WTC11 (cell line): ENCODE results near the gene ATXN7L2. TPM values are rescaled to one million over a fixed set of nuclear protein-coding genes. Genes with fewer than 3 reads are reported as not detected.
A peak's percentile ranks its signal among the peaks of the same experiment; 100 is the strongest.

Source experiments
- CREB1 ChIP-seq: sonication (generic); formaldehyde crosslinking; IDR thresholded peaks from 2 replicates; pipeline ENCODE4 v1.8.0; 2023; ENCODE audit warnings: mild to moderate bottlenecking, missing genetic modification reagents
- CREM ChIP-seq: sonication (generic); formaldehyde crosslinking; IDR thresholded peaks from 2 replicates; pipeline ENCODE4 v1.8.1; 2022; ENCODE audit warnings: mild to moderate bottlenecking, missing genetic modification reagents, moderate library complexity
- ETV6 ChIP-seq: sonication (generic); formaldehyde crosslinking; IDR thresholded peaks from 2 replicates; pipeline ENCODE4 v1.8.1; 2022; ENCODE audit warnings: mild to moderate bottlenecking, missing genetic modification reagents
- FOXP1 ChIP-seq: sonication (generic); formaldehyde crosslinking; IDR thresholded peaks from 2 replicates; pipeline ENCODE4 v1.8.0; 2022; ENCODE audit warnings: missing genetic modification reagents, mild to moderate bottlenecking, moderate library complexity, borderline replicate concordance
- HMGA2 ChIP-seq: fragments of 250-450 bp; sonication (Bioruptor Pico); IDR thresholded peaks from 2 replicates; pipeline ENCODE4 v1.4.0; 2021; ENCODE audit warnings: mild to moderate bottlenecking, moderate library complexity
- JUN ChIP-seq: sonication (generic); formaldehyde crosslinking; IDR thresholded peaks from 2 replicates; pipeline ENCODE4 v1.8.0; 2023; ENCODE audit warnings: mild to moderate bottlenecking, missing genetic modification reagents
- MYBL2 ChIP-seq: sonication (generic); formaldehyde crosslinking; IDR thresholded peaks from 2 replicates; pipeline ENCODE4 v1.8.1; 2023; ENCODE audit warnings: mild to moderate bottlenecking, moderate library complexity, missing genetic modification reagents
- NR3C1 ChIP-seq: sonication (generic); formaldehyde crosslinking; conservative IDR thresholded peaks from 2 replicates; pipeline ENCODE4 v1.8.1; 2023; ENCODE audit warnings: low read depth, mild to moderate bottlenecking, missing genetic modification reagents
- PRRX2 ChIP-seq: fragments of 250-450 bp; sonication (Bioruptor Pico); IDR thresholded peaks from 2 replicates; pipeline ENCODE4 v1.8.0; 2021; ENCODE audit warnings: mild to moderate bottlenecking
- SMAD3 ChIP-seq: sonication (generic); formaldehyde crosslinking; IDR thresholded peaks from 2 replicates; pipeline ENCODE4 v1.8.0; 2022; ENCODE audit warnings: missing genetic modification reagents, mild to moderate bottlenecking, borderline replicate concordance
- SOX15 ChIP-seq: fragments of 250-450 bp; sonication (Bioruptor Pico); IDR thresholded peaks from 2 replicates; pipeline ENCODE4 v1.9.0; 2021; ENCODE audit warnings: mild to moderate bottlenecking
- TEAD1 ChIP-seq: sonication (generic); formaldehyde crosslinking; IDR thresholded peaks from 2 replicates; pipeline ENCODE4 v1.8.0; 2022; ENCODE audit warnings: mild to moderate bottlenecking, missing genetic modification reagents
- TEAD4 ChIP-seq: sonication (generic); formaldehyde crosslinking; IDR thresholded peaks from 2 replicates; pipeline ENCODE4 v1.8.0; 2022; ENCODE audit warnings: mild to moderate bottlenecking, missing genetic modification reagents
- ZNF121 ChIP-seq: sonication (generic); formaldehyde crosslinking; IDR thresholded peaks from 2 replicates; pipeline ENCODE4 v1.8.0; 2023; ENCODE audit warnings: missing genetic modification reagents
- ZNF138 ChIP-seq: sonication (generic); formaldehyde crosslinking; conservative IDR thresholded peaks from 2 replicates; pipeline ENCODE4 v1.8.1; 2022; ENCODE audit warnings: mild to moderate bottlenecking, moderate library complexity, missing genetic modification reagents
- ZNF671 ChIP-seq: fragments of 250-450 bp; sonication (Bioruptor Pico); IDR thresholded peaks from 2 replicates; pipeline ENCODE4 v1.8.0; 2021; ENCODE audit warnings: mild to moderate bottlenecking
- total RNA-seq: library from RNA; stranded (reverse); gene quantifications from 3 replicates; pipeline ENCODE4 v1.2.3, GENCODE V29; 2021
- TF ChIP-seq, protein P1 (sequence below): sonication (generic); formaldehyde crosslinking; IDR thresholded peaks from 2 replicates; pipeline ENCODE4 v1.8.1; 2023; ENCODE audit warnings: mild to moderate bottlenecking, missing genetic modification reagents, moderate library complexity
- TF ChIP-seq, protein P2 (sequence below): sonication (generic); formaldehyde crosslinking; IDR thresholded peaks from 2 replicates; pipeline ENCODE4 v1.8.1; 2023; ENCODE audit warnings: mild to moderate bottlenecking, missing genetic modification reagents, moderate library complexity
- TF ChIP-seq, protein P3 (sequence below): fragments of 200-600 bp; IDR thresholded peaks from 2 replicates; pipeline ENCODE4 v1.8.0; 2022; ENCODE audit warnings: antibody characterized with exemption
- TF ChIP-seq, protein P4 (sequence below): sonication (generic); formaldehyde crosslinking; IDR thresholded peaks from 2 replicates; pipeline ENCODE4 v1.8.0; 2022; ENCODE audit warnings: mild to moderate bottlenecking, missing genetic modification reagents
- TF ChIP-seq, protein P5 (sequence below): fragments of 250-450 bp; sonication (Bioruptor Pico); IDR thresholded peaks from 2 replicates; pipeline ENCODE4 v1.8.0; 2021; ENCODE audit warnings: mild to moderate bottlenecking
- TF ChIP-seq, protein P6 (sequence below): sonication (generic); formaldehyde crosslinking; conservative IDR thresholded peaks from 2 replicates; pipeline ENCODE4 v1.8.1; 2022; ENCODE audit warnings: mild to moderate bottlenecking, missing genetic modification reagents
- TF ChIP-seq, protein P7 (sequence below): sonication (generic); formaldehyde crosslinking; IDR thresholded peaks from 2 replicates; pipeline ENCODE4 v1.8.0; 2022; ENCODE audit warnings: missing genetic modification reagents
- TF ChIP-seq, protein P8 (sequence below): sonication (generic); formaldehyde crosslinking; IDR thresholded peaks from 2 replicates; pipeline ENCODE4 v1.8.1; 2023; ENCODE audit warnings: mild to moderate bottlenecking, missing genetic modification reagents, borderline replicate concordance

Gene ATXN7L2
- total RNA-seq, 1 experiment from 2014 or later, result 11.1 TPM

DNA sequence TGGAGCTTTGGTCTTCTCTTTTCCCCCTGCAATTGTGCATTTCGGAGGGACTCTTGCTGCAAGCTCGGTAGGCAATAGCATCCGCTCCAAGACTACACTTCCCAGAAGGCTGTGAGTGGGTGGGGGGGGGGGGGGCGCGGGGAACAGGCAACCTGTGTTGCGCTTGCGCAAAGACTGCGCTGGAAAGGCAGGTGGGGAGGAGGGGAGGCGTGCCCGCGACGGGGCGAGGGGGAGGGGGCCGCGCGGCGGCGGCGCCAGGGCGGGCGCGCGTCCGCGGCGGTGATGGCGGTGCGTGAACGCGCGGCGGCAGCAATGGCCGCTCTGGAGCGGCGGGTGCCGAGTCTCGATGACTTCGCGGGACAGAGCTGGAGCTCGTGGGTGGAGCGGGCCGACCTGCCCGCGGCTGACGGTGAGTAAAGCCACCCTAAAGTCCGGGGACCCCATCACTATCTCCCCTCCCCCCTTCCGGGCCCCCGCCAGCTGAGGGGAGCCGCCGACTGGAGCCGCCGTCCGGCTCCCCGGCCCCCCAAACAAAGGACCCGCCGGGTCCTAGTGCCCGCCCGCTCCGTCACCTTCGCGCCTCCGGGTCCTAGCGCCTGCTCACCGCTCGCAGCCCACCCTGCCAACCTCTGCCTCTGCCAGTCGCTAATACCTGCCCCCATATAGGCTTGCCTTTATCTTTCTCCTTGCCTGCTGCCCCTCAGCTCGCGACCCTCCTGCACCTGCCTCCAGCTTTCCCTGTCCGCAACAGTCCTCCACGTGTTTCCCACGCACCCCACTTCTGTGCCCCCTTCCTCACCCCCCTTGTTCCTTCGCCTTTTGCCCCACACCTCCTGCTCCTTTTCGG lies at the start of gene ATXN7L2 (continued):
- TF ChIP-seq NR3C1 (CRISPR knock-in tag) (no peak), FOXP1 (CRISPR knock-in tag) (peak; percentile 66; the same call in 1 of the 2 replicates), ZNF121 (no peak), SOX15 (no peak), SMAD3 (CRISPR knock-in tag) (peak; percentile 75; the same call in 1 of the 2 replicates), TEAD1 (CRISPR knock-in tag) (no peak), PRRX2 (peak; percentile 79; the same call in 1 of the 2 replicates), CREB1 (no peak), CREM (CRISPR knock-in tag) (peak; percentile 75; the same call in 1 of the 2 replicates), ZNF138 (CRISPR knock-in tag) (no peak), ZNF671 (CRISPR knock-in tag) (no peak), ETV6 (0 out of 2 replicates have a peak, but pooled peaks have one; percentile 32), MYBL2 (0 out of 2 replicates have a peak, but pooled peaks have one; percentile 54), JUN (CRISPR knock-in tag) (no peak), TEAD4 (CRISPR knock-in tag) (no peak), HMGA2 (no peak)
- TF ChIP-seq, protein P1, sequence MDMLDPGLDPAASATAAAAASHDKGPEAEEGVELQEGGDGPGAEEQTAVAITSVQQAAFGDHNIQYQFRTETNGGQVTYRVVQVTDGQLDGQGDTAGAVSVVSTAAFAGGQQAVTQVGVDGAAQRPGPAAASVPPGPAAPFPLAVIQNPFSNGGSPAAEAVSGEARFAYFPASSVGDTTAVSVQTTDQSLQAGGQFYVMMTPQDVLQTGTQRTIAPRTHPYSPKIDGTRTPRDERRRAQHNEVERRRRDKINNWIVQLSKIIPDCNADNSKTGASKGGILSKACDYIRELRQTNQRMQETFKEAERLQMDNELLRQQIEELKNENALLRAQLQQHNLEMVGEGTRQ (CRISPR knock-in tag), result 0 out of 2 replicates have a peak, but pooled peaks have one; percentile 16
- TF ChIP-seq, protein P2, sequence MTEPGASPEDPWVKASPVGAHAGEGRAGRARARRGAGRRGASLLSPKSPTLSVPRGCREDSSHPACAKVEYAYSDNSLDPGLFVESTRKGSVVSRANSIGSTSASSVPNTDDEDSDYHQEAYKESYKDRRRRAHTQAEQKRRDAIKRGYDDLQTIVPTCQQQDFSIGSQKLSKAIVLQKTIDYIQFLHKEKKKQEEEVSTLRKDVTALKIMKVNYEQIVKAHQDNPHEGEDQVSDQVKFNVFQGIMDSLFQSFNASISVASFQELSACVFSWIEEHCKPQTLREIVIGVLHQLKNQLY (CRISPR knock-in tag), result no peak
- TF ChIP-seq, protein P3, sequence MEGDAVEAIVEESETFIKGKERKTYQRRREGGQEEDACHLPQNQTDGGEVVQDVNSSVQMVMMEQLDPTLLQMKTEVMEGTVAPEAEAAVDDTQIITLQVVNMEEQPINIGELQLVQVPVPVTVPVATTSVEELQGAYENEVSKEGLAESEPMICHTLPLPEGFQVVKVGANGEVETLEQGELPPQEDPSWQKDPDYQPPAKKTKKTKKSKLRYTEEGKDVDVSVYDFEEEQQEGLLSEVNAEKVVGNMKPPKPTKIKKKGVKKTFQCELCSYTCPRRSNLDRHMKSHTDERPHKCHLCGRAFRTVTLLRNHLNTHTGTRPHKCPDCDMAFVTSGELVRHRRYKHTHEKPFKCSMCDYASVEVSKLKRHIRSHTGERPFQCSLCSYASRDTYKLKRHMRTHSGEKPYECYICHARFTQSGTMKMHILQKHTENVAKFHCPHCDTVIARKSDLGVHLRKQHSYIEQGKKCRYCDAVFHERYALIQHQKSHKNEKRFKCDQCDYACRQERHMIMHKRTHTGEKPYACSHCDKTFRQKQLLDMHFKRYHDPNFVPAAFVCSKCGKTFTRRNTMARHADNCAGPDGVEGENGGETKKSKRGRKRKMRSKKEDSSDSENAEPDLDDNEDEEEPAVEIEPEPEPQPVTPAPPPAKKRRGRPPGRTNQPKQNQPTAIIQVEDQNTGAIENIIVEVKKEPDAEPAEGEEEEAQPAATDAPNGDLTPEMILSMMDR, result no peak
- TF ChIP-seq, protein P4, sequence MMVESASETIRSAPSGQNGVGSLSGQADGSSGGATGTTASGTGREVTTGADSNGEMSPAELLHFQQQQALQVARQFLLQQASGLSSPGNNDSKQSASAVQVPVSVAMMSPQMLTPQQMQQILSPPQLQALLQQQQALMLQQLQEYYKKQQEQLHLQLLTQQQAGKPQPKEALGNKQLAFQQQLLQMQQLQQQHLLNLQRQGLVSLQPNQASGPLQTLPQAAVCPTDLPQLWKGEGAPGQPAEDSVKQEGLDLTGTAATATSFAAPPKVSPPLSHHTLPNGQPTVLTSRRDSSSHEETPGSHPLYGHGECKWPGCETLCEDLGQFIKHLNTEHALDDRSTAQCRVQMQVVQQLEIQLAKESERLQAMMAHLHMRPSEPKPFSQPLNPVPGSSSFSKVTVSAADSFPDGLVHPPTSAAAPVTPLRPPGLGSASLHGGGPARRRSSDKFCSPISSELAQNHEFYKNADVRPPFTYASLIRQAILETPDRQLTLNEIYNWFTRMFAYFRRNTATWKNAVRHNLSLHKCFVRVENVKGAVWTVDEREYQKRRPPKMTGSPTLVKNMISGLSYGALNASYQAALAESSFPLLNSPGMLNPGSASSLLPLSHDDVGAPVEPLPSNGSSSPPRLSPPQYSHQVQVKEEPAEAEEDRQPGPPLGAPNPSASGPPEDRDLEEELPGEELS (CRISPR knock-in tag), result no peak
- TF ChIP-seq, protein P5, sequence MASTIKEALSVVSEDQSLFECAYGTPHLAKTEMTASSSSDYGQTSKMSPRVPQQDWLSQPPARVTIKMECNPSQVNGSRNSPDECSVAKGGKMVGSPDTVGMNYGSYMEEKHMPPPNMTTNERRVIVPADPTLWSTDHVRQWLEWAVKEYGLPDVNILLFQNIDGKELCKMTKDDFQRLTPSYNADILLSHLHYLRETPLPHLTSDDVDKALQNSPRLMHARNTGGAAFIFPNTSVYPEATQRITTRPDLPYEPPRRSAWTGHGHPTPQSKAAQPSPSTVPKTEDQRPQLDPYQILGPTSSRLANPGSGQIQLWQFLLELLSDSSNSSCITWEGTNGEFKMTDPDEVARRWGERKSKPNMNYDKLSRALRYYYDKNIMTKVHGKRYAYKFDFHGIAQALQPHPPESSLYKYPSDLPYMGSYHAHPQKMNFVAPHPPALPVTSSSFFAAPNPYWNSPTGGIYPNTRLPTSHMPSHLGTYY (CRISPR knock-in tag), result 0 out of 2 replicates have a peak, but pooled peaks have one; percentile 49
- TF ChIP-seq, protein P6, sequence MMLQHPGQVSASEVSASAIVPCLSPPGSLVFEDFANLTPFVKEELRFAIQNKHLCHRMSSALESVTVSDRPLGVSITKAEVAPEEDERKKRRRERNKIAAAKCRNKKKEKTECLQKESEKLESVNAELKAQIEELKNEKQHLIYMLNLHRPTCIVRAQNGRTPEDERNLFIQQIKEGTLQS (CRISPR knock-in tag), result no peak
- TF ChIP-seq, protein P7, sequence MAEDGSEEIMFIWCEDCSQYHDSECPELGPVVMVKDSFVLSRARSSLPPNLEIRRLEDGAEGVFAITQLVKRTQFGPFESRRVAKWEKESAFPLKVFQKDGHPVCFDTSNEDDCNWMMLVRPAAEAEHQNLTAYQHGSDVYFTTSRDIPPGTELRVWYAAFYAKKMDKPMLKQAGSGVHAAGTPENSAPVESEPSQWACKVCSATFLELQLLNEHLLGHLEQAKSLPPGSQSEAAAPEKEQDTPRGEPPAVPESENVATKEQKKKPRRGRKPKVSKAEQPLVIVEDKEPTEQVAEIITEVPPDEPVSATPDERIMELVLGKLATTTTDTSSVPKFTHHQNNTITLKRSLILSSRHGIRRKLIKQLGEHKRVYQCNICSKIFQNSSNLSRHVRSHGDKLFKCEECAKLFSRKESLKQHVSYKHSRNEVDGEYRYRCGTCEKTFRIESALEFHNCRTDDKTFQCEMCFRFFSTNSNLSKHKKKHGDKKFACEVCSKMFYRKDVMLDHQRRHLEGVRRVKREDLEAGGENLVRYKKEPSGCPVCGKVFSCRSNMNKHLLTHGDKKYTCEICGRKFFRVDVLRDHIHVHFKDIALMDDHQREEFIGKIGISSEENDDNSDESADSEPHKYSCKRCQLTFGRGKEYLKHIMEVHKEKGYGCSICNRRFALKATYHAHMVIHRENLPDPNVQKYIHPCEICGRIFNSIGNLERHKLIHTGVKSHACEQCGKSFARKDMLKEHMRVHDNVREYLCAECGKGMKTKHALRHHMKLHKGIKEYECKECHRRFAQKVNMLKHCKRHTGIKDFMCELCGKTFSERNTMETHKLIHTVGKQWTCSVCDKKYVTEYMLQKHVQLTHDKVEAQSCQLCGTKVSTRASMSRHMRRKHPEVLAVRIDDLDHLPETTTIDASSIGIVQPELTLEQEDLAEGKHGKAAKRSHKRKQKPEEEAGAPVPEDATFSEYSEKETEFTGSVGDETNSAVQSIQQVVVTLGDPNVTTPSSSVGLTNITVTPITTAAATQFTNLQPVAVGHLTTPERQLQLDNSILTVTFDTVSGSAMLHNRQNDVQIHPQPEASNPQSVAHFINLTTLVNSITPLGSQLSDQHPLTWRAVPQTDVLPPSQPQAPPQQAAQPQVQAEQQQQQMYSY (CRISPR knock-in tag), result peak; percentile 57; the same call in 1 of the 2 replicates
- TF ChIP-seq, protein P8, sequence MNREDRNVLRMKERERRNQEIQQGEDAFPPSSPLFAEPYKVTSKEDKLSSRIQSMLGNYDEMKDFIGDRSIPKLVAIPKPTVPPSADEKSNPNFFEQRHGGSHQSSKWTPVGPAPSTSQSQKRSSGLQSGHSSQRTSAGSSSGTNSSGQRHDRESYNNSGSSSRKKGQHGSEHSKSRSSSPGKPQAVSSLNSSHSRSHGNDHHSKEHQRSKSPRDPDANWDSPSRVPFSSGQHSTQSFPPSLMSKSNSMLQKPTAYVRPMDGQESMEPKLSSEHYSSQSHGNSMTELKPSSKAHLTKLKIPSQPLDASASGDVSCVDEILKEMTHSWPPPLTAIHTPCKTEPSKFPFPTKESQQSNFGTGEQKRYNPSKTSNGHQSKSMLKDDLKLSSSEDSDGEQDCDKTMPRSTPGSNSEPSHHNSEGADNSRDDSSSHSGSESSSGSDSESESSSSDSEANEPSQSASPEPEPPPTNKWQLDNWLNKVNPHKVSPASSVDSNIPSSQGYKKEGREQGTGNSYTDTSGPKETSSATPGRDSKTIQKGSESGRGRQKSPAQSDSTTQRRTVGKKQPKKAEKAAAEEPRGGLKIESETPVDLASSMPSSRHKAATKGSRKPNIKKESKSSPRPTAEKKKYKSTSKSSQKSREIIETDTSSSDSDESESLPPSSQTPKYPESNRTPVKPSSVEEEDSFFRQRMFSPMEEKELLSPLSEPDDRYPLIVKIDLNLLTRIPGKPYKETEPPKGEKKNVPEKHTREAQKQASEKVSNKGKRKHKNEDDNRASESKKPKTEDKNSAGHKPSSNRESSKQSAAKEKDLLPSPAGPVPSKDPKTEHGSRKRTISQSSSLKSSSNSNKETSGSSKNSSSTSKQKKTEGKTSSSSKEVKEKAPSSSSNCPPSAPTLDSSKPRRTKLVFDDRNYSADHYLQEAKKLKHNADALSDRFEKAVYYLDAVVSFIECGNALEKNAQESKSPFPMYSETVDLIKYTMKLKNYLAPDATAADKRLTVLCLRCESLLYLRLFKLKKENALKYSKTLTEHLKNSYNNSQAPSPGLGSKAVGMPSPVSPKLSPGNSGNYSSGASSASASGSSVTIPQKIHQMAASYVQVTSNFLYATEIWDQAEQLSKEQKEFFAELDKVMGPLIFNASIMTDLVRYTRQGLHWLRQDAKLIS (CRISPR knock-in tag), result no peak
